A204.1 (cell line): ENCODE measurements around the gene EXD3.

Experiments
- FAIRE-seq: peaks from 2 replicates; lab custom pipeline; 2012; peaks lifted over from hg19 to GRCh38; lab: Jason Lieb, UNC

EXD3 gene

DNA sequence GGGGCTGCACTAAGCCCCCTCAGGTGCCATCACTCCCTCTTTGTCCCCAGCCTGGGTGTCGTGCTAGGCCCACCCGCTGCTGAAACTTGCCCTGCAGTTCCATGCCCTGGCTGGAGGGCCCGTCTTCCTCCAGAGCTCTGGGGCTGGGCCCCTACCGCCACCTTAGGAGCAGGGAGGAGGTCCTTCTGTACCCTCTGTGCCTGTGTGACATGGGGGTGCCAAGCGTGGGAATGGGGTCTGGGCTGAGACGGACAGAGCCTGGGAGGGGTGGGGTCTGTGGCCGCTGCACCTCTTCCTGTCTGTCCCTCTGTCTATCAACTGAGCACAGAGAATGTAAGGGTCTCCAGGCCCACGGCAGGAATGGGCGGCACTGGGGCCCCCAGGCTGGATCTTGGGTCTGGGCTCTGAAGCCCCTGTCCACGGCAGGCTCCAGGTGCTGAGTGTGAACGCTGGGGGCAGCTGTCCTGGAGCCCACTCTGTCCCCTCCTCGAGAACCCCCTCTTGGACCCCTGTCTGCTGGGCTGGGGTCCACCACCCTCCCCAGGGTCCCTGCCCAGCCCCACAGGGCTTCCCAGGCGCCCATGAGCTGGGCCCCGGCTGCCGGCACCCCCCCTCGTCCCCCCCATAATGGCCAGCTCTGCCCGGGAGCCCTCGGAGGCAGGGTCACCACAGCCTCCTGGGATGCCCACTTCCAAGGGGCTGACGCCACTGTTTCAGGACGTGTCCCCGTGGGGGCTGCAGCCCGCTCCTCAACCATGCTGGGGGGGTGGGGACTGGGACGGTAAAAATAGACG lies 105.0 kb downstream of the EXD3 start:
- FAIRE-seq = no peak

DNA sequence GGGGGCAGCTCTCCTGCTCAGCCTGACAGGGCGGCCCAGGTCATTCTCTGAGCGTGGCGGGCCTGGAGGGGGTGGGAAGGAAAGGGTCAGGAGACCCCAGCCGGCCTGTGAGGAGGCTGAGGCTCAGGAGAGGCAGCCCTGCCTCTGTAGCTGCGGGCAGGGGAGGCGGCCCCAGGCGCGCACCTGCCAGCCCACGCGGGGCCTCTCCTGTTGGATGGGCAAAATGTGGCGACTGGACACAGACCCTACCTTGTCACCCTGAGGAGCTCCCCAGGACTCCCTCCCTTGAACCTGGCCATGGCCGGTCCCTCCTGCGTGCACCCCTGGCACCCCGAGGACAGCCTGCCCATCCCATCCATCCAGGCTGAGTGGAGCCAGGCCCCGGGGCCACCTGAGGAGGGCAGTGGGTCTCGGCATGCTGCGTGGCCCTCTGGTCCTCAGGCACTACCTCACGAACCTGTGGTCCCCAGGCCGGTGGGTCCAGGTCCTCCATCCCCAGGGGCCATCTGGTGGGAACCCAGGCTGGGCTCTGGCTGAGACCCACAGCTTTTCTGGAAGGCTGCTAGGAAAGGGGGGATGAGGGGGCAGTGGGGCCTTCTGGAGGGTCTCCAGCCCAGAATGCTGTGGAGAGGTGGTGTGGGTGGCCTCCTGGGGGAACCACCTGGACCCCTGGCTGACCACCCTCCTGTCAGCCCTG lies 105.8 kb downstream of the EXD3 start:
- FAIRE-seq = no peak

DNA sequence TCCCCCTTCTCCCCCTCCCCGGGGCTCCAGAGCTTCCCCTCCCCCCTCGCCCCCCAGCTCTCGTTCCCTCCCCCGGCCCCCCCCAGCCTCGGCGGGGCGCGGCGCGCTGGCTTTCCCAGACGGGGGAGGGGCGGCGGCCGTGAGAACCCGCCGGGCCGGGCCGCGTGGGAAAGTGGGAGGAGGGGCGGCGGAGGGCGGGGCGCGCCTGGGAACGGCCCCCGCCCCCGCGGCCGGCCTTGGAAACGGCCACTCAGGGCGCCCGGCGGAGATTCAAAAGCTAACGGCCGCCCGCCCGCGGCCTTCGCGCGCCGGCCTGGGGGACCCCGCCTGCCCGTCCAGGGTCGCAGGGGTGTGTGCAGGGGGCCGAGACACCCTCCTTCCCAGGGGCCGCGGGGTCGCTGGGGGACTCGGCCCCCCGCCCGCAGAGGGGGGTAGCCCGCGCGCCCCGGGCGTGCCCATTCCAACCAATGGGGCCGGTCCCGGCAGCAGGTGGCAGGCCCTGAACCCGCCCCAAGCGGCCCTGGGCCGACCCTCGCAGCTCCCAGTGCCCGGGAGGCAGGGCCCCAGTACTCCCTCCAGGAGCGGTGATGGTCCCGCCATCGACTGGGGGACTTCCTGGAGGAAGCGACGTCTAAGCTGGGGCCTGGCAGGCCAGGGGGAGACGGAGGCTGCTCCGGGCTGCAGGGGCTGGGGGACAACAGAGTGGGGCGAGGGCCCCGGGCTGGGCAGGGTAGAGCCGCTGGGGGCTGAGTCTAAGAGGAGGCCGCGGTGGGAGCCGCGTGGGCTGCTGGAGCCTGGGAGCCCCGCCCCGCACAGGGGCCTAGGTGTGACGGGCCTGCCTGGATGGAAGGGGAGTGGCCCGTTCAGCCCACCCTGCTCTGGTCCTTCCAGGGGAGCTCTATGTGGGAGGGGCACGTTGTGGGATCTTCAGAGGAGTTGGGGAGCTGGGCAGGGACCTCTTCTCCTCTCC lies 106.7 kb downstream of the EXD3 start:
- FAIRE-seq = no peak

DNA sequence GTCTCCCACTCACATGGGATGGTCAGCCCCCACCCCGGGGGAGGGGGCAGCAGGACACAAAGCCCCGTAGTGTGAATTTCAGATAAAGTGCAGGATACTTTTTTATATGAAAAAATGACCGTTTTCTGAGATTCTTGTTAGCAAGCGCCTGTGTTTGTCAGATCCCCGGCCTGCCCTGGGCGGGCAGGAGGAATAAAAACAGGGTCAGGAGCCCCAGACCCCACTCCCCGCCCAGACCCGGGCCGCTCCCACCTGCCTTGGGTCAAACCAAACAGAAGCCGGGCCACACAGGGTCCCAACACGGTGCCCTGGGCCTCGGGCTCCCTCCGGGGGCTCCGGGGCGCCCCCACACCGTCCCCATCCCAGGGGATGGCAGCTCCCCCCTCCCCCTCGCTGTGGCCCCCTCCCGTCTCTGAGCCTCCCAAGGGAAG lies 107.4 kb downstream of the EXD3 start:
- FAIRE-seq = no peak

DNA sequence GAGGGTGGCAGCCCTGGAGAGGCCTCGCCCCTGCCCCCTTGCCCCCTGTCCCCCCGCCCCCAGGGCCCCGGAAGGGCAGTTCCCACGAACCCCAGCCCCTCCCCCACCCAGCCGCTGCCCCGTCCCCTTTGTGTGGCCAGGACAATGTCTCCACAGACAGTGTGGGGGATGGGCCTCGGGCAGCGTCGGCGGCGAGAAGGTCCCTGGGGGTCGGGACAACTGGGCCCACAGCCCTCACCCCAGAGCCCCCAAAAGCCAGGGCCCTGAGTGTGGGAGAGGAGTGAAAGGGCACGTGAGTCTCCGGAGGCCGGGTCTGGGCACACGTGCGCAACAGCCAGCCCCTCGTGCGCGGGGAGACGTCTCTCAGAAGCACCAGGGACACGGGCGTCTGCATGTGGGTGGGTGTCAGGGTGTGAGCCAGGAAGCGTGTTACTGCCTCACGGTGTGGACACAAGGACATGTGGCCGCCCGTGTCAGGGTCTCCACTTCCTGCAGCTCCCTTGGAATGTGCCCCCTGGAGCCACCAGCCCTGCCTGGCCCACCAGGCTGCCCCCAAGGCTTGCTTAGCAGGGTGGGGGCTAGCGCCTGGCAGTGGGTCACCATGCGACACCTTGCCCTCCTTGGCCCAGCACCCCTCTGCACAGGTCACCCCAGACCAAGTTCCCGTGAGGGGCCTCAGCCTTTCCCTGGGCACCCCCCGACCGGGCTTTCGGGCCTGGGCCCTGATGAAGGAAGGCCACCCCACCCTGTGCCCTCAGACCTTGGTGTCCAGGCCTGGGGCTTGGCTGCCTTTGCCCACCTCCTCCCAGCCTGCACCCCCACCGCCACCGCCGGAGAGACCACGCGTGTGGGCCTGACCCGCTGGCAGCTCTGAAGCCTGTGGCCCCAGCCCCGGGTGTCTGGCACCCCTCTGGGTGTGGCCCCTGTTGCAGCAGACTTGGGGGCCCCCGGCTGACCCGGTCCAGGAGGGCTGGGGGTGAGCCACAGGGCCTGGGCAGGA lies 108.1 kb downstream of the EXD3 start:
- no peak for FAIRE-seq

DNA sequence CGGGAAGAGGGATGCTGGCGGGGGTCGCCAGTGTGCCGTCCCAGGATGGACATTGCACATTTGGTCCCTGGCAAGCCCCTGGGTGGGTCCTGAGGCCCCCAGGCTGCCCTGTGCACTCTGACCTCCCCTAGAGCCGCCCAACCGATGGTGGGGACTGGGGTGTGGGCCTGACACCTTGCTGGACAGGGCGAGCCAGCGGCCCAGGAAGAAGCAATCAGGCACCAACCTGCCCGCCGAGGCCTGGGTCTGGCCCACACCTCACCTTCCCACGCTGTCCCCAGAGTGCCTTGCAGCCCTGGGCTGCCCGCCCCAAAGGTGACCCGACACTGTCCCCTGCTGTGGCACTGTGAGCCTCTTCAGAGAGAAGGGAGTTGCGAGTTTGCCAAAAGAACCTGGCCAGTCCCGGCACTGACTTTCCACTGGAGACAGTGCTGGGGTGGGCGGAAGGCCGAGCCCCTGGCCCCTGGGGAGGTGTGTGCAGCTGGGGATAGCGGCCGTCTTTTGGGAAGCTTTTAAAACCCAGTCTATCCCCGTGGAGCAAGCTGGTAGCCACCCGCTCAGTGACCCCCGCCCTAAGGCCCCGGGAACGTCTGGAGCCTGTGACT lies 108.9 kb downstream of the EXD3 start:
- FAIRE-seq = no peak

DNA sequence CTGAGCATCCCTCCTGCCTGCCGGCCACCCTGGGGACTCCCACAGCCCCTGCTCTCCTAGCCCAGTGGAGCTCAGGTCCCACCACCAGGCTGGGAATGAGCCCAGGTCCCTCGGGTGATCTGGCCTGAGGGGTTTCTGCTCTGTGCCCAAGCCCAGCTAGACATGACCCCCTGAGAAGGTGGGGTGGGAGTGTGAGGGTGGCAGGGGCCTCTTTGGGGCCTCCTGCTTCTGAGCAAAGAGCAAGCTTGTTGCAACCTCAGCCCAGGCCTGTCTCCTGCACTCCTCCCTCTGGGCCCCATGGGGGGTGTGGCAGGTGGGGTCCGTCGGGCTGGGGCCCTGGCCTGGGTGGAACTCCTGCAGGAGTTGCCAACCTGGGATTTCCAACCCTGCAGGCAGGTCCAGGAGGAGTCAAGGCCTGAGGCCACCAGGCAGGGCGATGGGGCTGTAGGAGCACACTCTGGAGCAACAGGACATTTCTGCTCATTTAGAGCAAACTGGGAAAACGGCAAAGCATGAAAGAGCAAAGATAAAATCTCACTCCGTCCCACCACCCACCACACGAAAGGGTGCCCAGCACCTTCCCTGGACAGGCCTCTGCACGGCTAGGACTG lies 109.5 kb downstream of the EXD3 start:
- FAIRE-seq = no peak

DNA sequence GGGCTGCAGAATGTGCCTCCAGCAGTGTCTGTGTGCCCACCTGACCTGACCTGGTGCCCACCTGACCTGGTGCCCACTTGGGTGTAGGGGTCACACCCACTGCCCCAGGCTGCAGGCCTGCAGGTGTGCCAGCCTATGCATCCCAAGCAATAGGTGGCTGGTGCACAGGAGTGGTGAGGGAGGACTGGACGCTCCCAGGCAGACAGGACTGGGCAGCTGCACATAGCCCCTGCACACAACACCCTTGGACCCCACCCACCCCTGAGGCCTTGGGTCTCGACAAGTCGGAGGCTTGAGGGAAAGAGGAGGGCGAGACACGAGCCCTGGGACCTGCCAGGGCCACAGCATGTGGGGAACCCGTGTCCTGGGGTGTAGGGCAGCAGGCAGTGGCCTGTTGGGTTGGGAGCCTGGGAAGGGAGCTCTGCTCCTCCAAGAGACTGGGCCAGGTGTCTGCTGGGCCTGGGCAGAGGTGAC lies 110.1 kb downstream of the EXD3 start:
- no peak for FAIRE-seq

DNA sequence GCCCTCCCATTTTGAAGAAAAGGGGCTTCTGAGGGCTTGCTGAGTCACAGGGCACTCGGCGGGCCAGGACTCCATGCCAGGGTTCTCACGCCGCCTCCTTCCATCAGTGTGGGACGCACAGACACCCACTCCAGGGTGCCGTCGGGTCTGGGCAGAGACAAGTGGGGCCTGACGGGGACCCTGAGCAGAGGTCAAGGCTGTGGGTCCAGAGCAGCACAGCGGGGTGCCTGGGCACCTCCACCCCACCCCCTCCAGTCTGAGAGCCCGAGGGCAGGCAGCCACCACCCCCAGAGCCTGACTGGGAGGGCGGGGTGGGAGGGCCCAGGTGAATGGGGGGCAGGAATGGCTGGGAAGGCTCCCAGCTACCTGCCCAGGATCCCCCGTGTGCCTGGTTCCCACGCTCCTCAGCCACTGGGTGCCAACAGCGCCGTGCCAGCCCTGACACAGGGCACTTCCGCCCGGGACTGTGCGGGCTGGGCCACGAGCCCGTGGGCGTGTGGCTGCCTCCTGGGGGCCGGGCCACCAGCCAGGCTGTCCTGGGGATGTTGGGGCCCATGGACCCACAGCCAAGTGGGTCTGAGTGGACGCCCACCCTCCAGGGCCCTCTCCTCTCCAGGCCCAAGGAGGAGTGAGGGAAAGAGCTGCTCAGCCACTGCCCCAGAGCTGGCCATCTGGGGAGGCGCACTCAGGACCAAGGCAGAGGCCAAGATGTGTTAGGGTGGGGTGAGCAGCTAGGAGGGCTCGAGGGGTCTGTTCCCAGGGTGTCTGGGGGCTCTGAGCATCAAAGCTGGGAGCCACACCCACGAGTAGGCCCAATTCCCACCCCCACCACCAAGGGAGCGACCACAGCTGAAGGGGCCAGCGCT lies 110.7 kb downstream of the EXD3 start:
- FAIRE-seq = no peak

DNA sequence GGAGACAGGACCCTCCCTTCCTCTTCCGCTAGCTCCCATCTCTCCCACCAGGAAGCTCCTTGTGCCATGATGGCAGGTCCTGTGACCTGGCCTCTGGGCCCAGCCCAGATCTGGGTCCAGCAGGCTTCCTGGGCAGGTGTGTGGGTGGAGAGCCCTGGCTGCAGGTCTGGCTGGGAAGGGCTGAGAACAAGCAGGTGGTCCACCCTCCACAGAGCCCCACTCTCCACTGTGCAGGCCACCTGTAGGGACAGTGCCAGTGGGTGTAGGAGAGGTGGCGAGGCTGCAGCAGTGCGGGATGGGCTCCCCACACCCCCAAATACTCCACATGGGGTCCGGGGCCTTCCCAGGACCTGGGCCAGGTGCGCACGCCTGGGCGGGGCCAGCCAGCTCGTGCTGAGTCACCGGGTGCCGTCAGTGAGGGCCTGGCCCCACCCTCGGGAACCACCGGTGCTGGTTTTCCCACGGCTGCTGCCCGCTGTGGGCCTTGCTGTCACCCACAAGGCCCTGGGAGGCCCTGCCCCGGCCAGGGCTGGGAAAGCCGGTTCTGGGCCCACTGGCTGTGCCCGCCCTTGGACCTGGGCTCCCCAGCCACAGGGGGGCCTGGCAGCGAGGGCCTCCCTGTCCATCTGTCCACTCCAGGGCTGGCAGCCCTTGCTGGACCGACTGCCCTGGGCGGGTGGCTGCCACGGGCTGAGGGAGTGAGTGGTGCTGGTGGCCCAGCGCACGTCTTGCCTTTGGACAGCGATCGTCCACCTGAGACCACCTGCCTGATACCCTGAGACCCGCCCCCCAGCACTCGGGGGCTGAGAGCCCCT lies 111.6 kb downstream of the EXD3 start:
- FAIRE-seq = no peak

DNA sequence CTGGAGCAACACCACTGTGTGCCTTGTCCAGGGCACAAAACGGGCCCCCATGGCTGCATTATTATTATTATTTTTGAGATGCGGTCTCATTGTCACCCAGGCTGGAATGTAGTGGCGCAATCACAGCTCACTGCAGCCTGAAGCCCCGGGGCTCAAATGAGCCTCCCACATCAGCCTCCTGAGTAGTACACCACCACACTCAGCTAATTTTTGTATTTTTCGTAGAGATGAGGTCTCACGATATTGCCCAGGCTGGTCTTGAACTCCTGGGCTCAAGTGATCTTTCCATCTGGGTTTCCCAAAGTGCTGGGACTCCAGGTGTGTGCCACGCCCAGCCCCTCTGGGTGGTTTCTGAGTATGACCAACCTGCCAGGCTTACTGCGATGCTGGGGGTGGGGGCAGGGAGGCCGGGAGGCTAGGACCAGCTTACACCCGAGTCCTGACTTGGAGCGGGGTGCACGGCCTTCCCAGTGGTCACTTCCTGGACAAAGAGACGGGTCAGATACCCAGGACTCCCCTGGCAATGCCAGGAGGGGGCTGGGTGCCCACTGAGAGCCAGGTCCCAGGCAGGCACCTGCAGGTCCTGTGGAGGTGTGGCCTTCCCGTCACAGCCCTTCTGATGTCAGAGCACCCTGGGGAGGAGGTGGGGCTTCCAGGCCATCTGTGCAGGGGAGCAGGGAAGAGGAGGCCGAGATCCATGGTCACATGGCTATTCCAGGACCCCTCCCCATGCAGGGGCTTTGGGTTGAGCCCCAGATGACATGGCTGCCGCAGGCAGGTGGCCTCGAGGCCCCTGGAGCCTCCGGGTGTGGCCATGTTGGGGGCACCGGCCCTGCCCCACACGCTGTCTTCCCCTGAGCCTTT lies 112.5 kb downstream of the EXD3 start:
- no peak for FAIRE-seq

DNA sequence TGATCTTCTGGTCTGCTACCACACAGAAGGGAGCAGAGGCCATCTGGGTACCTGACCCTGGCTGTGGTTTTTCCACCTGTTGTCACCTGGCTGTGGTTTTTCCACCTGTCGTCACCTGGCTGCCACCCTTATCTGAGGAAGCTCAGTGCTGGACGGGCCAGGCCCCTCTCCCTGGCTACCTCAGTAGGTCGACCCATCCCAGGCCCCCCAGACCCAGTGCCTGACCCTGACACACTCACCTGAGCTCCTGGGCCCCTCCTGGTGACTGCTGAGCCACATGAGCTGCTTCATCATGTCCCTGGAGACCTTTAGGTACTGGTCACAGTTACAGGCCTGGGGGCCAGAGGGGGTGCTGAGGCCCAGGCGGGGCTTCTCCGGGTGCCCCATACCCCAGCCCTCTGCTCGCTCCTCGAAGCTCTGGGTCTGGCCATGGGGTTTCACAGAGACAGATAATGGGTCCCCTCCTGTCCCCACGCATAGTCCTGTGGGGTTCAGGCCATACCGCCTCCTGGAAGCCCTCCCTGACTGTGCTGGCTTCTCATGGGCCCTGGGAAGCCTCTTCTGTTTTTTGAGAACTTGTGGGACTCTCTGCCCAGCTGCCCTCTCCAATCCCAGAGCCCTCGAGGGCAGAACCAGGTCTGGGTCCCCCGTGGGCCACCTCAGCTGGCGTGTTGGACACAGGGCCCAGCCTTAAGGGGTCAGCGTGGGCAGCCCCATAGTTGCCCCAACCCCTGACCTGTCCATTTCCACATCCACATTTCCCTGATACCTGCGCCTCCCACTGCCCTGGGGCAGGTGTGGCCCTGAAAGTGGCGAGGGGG lies 113.4 kb downstream of the EXD3 start:
- no peak for FAIRE-seq

DNA sequence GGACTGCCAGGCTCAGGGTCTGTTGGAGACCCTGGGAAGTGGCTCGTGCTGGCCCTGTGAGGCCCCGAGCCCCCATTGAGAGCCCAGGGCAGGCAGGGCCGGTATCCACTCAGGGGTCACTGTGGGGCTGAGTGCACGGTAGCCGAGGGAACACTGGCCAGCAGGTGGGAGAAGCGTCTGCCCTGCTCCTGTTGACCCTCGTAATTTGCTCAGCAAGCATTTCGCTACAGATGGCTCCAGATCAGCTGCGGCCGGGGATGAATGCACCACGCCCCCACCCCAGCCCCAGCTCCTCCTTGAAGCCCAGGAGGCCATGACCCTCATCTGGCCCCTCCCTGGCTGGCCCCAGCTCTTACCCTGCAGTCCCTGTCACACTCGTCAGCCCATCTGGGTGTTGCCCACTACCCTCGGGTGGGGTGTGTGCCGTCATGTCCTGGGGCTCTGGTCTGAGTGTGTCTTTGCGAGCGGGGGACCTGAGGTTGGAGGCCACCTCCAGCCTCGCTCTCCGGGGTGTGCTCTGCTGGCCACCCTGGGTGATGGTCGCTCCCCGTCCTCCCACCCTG lies 114.8 kb downstream of the EXD3 start:
- no peak for FAIRE-seq

DNA sequence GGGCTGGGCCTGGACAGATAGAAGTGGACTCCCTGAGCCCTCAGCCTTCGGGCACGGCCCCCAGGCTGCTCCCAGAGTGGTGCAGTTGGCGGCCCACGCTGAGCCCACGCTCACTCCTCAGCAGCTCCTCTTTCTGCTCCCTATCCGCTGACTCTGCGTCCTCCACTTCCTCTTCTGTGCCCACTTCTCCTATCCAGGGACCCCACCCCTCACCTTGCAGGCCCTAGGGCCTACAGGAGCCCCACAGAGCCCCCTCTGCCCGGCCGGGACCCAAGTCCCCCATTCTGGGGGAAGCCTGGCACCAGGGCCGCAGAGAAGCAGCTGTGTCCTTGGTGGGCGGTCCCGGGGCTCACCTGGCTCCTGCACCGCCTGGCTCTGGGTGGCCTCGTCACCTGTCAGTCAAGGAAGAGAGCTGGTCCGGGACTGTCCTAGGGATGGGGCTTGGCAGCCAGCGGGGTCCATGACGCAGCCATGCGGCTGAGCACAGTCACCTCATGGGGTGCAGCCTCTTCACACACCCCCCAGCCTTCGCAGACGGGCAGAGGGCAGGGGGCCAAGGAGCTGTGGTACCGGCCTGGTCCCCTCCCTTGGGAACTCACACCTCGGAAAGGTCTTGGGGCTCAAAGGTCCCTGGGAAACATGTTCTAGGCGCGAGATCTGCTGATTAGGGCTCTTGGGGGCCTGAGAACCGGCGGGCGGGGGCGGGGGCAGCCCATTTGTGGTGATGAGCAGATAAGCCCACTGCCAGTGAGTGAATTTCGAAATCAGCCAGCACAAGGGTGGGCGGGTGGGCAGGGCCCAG lies 115.5 kb downstream of the EXD3 start:
- FAIRE-seq = no peak

DNA sequence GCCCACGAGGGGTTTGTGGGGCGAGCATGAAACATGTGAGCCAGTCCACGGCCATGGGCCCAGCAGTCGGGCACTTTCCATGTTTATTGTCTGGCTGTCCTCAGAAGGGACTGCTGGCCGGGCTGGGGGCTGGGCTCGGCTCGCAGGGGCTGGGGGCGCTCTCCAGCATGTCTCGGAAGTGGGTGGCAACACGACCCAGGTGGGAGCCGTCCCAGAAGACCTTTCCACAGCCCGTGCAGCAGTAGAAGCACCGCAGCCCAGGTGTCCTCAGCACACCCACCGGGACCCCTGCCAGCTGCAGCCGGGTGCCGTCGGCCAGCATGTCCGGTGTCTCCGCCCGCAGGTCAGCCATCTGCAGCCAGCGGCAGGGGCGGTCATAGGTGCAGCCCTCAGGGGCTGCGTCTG lies 116.1 kb downstream of the EXD3 start:
- FAIRE-seq = no peak
